SW 1271 (cell line): Measurements from ENCODE around the gene ZNF799.
"Not testable (repeated sequence)": the region's sequence is repeated elsewhere in the genome, so short reads cannot be mapped to it uniquely, and the experiment has no call there.

Experiments
- DNase-seq, 2 experiments: peaks; one replicate each; lab custom pipeline; 2025; lab: John Stamatoyannopoulos, UW

Gene ZNF799

DNA sequence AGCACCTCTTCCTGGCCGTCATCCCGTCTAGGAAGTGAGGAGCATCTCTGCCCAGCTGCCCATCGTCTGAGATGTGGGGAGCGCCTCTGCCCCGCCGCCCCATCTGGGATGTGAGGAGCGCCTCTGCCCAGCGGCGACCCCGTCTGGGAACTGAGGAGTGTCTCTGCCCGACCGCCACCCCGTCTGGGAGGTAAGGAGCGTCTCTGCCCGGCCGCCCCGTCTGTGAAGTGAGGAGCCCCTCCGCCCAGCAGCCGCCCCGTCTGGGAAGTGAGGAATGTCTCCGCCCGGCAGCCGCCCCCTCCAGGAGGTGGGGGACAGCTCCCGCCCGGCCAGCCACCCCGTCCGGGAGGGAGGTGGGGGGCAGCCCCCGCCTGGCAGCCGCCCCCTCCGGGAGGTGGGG lies 38.8 kb downstream of the ZNF799 start:
- DNase-seq = not testable (repeated sequence)

DNA sequence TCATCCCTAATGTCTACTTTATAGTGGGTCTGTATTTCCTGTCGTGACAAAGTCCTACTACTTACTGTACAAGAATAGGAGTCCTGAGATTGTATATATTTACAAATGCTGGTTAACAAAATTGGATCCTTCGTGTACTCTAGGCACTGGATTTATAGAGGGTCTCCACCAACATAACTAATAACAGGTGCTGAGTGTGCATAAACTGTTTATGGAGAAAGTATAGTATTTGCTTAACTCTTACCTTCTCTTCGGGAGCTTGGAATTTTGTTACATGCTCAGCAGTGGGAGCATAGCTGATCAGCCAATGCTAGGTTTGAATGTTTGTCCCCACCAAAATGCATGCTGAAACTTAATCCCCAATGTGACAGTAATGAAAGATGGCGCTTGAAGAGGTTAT lies 47.7 kb downstream of the ZNF799 start:
- DNase-seq = no peak

DNA sequence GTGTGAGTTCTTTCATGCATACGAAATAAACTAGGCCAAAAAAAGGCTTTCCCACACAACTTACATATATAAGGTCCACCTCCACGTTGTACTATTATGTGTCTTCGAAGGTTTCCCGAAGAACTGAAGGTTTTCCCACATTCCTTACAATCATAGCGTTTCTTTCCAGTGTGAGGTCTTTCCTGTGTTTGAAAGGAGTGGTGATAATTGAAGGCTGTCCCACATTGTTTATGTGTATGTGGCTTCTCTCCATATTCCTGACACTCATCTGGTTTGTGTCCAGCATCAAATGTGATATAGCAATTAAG lies 50.2 kb downstream of the ZNF799 start:
- DNase-seq = no peak

DNA sequence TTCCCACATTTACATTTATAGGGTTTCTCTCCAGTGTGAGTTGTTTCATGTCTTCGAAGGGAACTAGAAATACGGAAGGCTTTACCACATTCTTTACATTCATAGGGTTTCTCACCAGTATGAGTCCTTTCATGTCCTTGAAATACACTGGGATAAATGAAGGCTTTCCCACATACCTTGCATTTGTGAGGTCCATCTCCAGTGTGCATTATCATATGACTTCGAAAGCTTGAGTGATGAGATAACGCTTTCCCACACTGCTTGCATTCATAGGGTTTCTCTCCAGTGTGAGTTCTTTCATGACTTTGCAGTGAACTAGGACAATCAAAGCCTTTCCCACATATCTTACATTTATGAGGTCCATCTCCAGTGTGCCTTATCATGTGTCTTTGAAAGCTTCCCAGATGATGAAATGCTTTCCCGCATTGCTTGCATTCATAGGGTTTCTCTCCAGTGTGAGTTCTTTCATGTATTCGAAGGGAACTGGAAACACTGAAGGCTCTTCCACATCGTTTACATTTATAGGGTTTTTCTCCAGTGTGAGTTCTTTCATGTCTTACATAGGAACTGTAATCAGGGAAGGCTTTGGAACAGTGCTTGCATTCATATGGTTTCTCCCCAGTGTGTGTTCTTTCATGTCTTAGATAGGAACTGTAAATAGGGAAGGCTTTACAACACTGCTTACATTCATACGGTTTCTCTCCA lies 50.7 kb downstream of the ZNF799 start:
- DNase-seq = no peak

DNA sequence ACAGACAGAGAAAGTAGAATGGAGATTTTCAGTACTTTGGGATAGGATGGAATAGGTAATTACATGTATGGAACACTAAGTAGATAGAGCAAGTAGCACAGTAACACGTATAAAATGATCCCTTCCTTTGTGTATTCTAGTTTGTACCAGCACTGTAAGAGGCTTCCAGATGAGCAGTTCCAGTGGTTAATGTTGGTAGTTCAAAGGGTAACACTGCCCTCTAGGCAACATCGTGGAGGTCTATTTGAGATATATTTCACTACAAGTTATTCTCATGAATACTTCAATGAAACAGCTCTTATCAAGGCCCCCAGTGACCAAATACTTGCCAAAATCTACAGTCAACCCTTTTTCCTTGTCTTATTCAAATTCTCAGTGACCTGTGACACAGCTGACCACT lies 54.2 kb downstream of the ZNF799 start:
- DNase-seq = no peak

DNA sequence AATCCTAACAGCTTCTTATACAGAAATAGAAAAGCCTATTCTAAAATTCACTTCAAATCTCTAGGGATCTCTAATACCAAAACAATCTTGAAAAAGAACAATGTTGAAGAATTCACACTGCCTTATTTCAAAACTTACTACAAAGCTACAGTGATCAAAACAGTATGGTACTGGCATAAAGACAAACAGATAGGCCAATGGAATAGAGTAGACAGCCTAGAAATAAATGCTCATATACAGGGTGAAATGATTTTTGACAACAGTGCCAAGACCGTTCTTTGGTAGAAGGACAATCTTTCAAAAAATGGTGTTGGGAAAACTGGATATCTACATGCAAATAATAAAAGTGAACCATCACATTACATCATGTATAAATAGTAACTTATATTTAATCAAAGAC lies 55.9 kb downstream of the ZNF799 start:
- DNase-seq = no peak
